Sigmoid colon (tissue), 7 donors: ENCODE measurements around the gene C6orf89. TPM values are rescaled to one million over a fixed set of nuclear protein-coding genes. Genes with fewer than 3 reads are reported as not detected.

Source experiments
- DNase-seq: peaks from one replicate; pipeline ENCODE4 v3.0.0-alpha.2; 2019
- H3K27ac ChIP-seq, 4 donors: fragments of 200-600 bp; sonication (generic); one replicate each; pipeline ENCODE4 v1.5.1; 2016 to 2019; ENCODE audit warnings: mild to moderate bottlenecking in 1 of 4
- H3K27me3 ChIP-seq, 3 donors: fragments of 200-600 bp; sonication (generic); one replicate each; pipeline ENCODE4 v1.5.1; 2019; ENCODE audit warnings: mild to moderate bottlenecking in 1 of 3
- H3K36me3 ChIP-seq, 4 donors: fragments of 200-600 bp; sonication (generic); one replicate each; pipeline ENCODE4 v1.5.1; 2016 to 2019
- H3K4me1 ChIP-seq, 4 donors: fragments of 200-600 bp; sonication (generic); one replicate each; pipeline ENCODE4 v1.5.1; 2017 to 2019
- H3K4me3 ChIP-seq, 4 donors: fragments of 200-600 bp; sonication (generic); one replicate each; pipeline ENCODE4 v1.5.1; 2017 to 2019; ENCODE audit warnings: mild to moderate bottlenecking in 2 of 4, moderate library complexity in 1 of 4
- H3K9me3 ChIP-seq, 4 donors: fragments of 200-600 bp in 3 of 4; sonication (generic) in 3 of 4; one replicate each; pipeline versions ENCODE4 v1.5.1 to v1.6.1; 2013 to 2019
- CTCF ChIP-seq, 4 experiments: fragments of 450-650 bp in 3 of 4; fragments of 200-600 bp in 1 of 4; IDR thresholded peaks; one replicate each; pipeline ENCODE4 v1.5.1; 2016 to 2019; ENCODE audit warnings: antibody characterized with exemption in 4 of 4, mild to moderate bottlenecking in 3 of 4, moderate library complexity in 2 of 4
- EP300 ChIP-seq, 4 donors: sonication (generic); formaldehyde crosslinking; IDR thresholded peaks; one replicate each; pipeline ENCODE4 v1.6.1; 2017; ENCODE audit warnings: antibody characterized with exemption in 4 of 4
- POLR2A ChIP-seq, 2 donors: fragments of 450-650 bp; IDR thresholded peaks; one replicate each; pipeline ENCODE4 v1.6.1; 2016; ENCODE audit warnings: antibody characterized with exemption in 2 of 2, mild to moderate bottlenecking in 2 of 2, moderate library complexity in 2 of 2
- POLR2AphosphoS5 ChIP-seq, 4 donors: sonication (generic); formaldehyde crosslinking; IDR thresholded peaks; one replicate each; pipeline ENCODE4 v1.6.1; 2017; ENCODE audit warnings: antibody characterized with exemption in 4 of 4
- WGBS, 2 donors: extraction: QIAGEN DNeasy Blood & Tissue Kit; methylation state at CpG; one replicate each; pipeline ENCODE4 v1.1.7; 2013; 5-methylcytosine and 5-hydroxymethylcytosine counted together
- intact Hi-C: fragments of 100-400 bp; cut with DNase I; formaldehyde crosslinking; loops from one replicate; pipeline ENCODE4 v1.15.1; 2023
- polyA plus RNA-seq, 3 donors: library from polyadenylated mRNA; stranded (reverse); fragments of 200-250 nt; gene quantifications; one replicate each; pipeline ENCODE4 v1.2.3, GENCODE V29; 2013
- total RNA-seq, 4 donors: library from RNA; depleted of rRNA; stranded (reverse); fragments of >200 nt; gene quantifications; one replicate each; pipeline ENCODE4 v1.1.0, GENCODE V29; 2016
- donor health status: healthy with polysubstance abuse.
- donor health status: Bipolar disorder and iron deficiency.
- donor health status: healthy.

Gene C6orf89
- total and polyA plus RNA-seq, 7 donors = 5.5 to 51.4 (median 37.3) TPM

- H3K36me3 ChIP-seq = no peaks in the 10 kb centered on the region
- no peak overlapping the region for H3K27ac ChIP-seq
- no peaks in the 10 kb centered on the region for H3K9me3 ChIP-seq
- no peaks in the 10 kb centered on the region for H3K27me3 ChIP-seq
- H3K4me1 ChIP-seq = no peaks in the 10 kb centered on the region
- H3K4me3 ChIP-seq = no peak overlapping the region
- intact Hi-C loops = no loop called here
- 65 to 68% methylated on average over 9 of the region's 9 CpGs for WGBS, 2 donors
- DNase-seq = no peak
- TF ChIP-seq EP300 (IDR thresholded peaks at IDR 0.05) (no peak), CTCF (IDR thresholded peaks at IDR 0.05) (no peak), POLR2AphosphoS5 (IDR thresholded peaks at IDR 0.05) (no peak), POLR2A (IDR thresholded peaks at IDR 0.05) (no peak)
Measured at GRCh38 chr6:36955671-36956445, 70.1 kb downstream of the C6orf89 start.

- TF ChIP-seq POLR2A (IDR thresholded peaks at IDR 0.05) = no peak
- no peak for TF ChIP-seq POLR2AphosphoS5 (IDR thresholded peaks at IDR 0.05)
- no peak for TF ChIP-seq CTCF (IDR thresholded peaks at IDR 0.05)
- no peak for TF ChIP-seq EP300 (IDR thresholded peaks at IDR 0.05)
- no peaks in the 10 kb centered on the region for H3K4me1 ChIP-seq
- intact Hi-C loops = no loop called here
- no peak for DNase-seq
- H3K36me3 ChIP-seq = no peaks in the 10 kb centered on the region
- H3K9me3 ChIP-seq = no peaks in the 10 kb centered on the region
- no peak overlapping the region for H3K27ac ChIP-seq
- H3K27me3 ChIP-seq = no peaks in the 10 kb centered on the region
- H3K4me3 ChIP-seq = no peak overlapping the region
Measured at GRCh38 chr6:36956446-36956820, 70.7 kb downstream of the C6orf89 start.

- TF ChIP-seq POLR2A (IDR thresholded peaks at IDR 0.05) (no peak), CTCF (IDR thresholded peaks at IDR 0.05) (no peak)
- H3K27me3 ChIP-seq = no peaks in the 10 kb centered on the region
- H3K27ac ChIP-seq = no peak overlapping the region
- 83 to 87% methylated on average over 9 of the region's 9 CpGs for WGBS, 2 donors
- H3K4me1 ChIP-seq = no peaks in the 10 kb centered on the region
- DNase-seq = no peak
- intact Hi-C loops = no loop called here
- H3K9me3 ChIP-seq = no peaks in the 10 kb centered on the region
- H3K4me3 ChIP-seq = no peak overlapping the region
- H3K36me3 ChIP-seq = no peaks in the 10 kb centered on the region
Measured at GRCh38 chr6:36957773-36958271, 72.1 kb downstream of the C6orf89 start.

GRCh38 chr6:36958775-36959554 is 73.2 kb downstream of the C6orf89 start:
- no peak for DNase-seq
- Histone ChIP-seq H3K4me1 (peaks cover 0 to 5% (median 2%) of the 10 kb centered on the region in 4 donors), H3K4me3 (no peak overlapping the region), H3K27ac (no peak overlapping the region), H3K9me3 (no peaks in the 10 kb centered on the region), H3K36me3 (no peaks in the 10 kb centered on the region), H3K27me3 (no peaks in the 10 kb centered on the region)
- WGBS, 2 donors = 88 to 89% methylated on average over 44 of the region's 44 CpGs
- intact Hi-C loops = no loop called here
- TF ChIP-seq POLR2AphosphoS5 (IDR thresholded peaks at IDR 0.05) = no peak
- TF ChIP-seq CTCF (IDR thresholded peaks at IDR 0.05) = no peak
- no peak for TF ChIP-seq POLR2A (IDR thresholded peaks at IDR 0.05)
- TF ChIP-seq EP300 (IDR thresholded peaks at IDR 0.05) = no peak
